HG02763 (cell line): ENCODE results near the gene MYBPHL.

ENCODE experiments used
- ATAC-seq: cut with Tn5 transposase; IDR thresholded peaks from one replicate; pipeline ENCODE4 v1.9.1; 2021; ENCODE audit warnings: mild to moderate bottlenecking, moderate library complexity; ENCODE audit not compliant: unreplicated experiment

Gene MYBPHL

GRCh38 chr1:109306832-109307273 lies at the start of gene MYBPHL:
MYBPHL (minus strand) TSS chr1:109307011; CDS start chr1:109306991, 20 bp downstream.
- ATAC-seq = no peak

- ATAC-seq = no peak
Measured at GRCh38 chr1:109356505-109356904, 49.7 kb upstream of the MYBPHL start.

- no peak for ATAC-seq
Measured at GRCh38 chr1:109354929-109355328, 48.1 kb upstream of the MYBPHL start.

GRCh38 chr1:109351457-109351856 lies 44.6 kb upstream of the MYBPHL start:
- no peak for ATAC-seq

GRCh38 chr1:109350655-109351054 lies 43.8 kb upstream of the MYBPHL start:
- no peak for ATAC-seq

- ATAC-seq = no peak
Measured at GRCh38 chr1:109350182-109350581, 43.4 kb upstream of the MYBPHL start.

GRCh38 chr1:109347511-109347910 lies 40.7 kb upstream of the MYBPHL start:
- ATAC-seq = no peak

- no peak for ATAC-seq
Measured at GRCh38 chr1:109341944-109342930, 35.4 kb upstream of the MYBPHL start.

- no peak for ATAC-seq
Measured at GRCh38 chr1:109338608-109339007, 31.8 kb upstream of the MYBPHL start.

- no peak for ATAC-seq
Measured at GRCh38 chr1:109338091-109338490, 31.3 kb upstream of the MYBPHL start.

- ATAC-seq = no peak
Measured at GRCh38 chr1:109335091-109335490, 28.3 kb upstream of the MYBPHL start.

GRCh38 chr1:109331113-109331512 lies 24.3 kb upstream of the MYBPHL start:
- no peak for ATAC-seq

GRCh38 chr1:109327285-109327684 lies 20.5 kb upstream of the MYBPHL start:
- ATAC-seq = no peak

GRCh38 chr1:109322974-109323373 lies 16.2 kb upstream of the MYBPHL start:
- no peak for ATAC-seq

GRCh38 chr1:109319114-109319513 lies 12.3 kb upstream of the MYBPHL start:
- no peak for ATAC-seq

GRCh38 chr1:109316506-109316905 lies 9.7 kb upstream of the MYBPHL start:
- no peak for ATAC-seq

GRCh38 chr1:109315288-109315687 lies 8.5 kb upstream of the MYBPHL start:
- no peak for ATAC-seq

- ATAC-seq = no peak
Measured at GRCh38 chr1:109314795-109315194, 8.0 kb upstream of the MYBPHL start.

GRCh38 chr1:109312978-109313775 lies 6.4 kb upstream of the MYBPHL start:
- no peak for ATAC-seq

- ATAC-seq = no peak
Measured at GRCh38 chr1:109312246-109312645, 5.4 kb upstream of the MYBPHL start.

GRCh38 chr1:109309347-109309746 lies 2.5 kb upstream of the MYBPHL start:
- no peak for ATAC-seq
